C4-2B (cell line): Measurements from ENCODE around the gene RFX6.

Experiments used
- H3K27ac ChIP-seq: fragments of 450-650 bp; 2 replicates; pipeline ENCODE4 v1.5.1; 2017
- ZFX ChIP-seq: fragments of 450-650 bp; IDR thresholded peaks from 2 replicates; pipeline ENCODE4 v1.6.1; 2017
- TF ChIP-seq, protein P1 (sequence below): fragments of 450-650 bp; conservative IDR thresholded peaks from 2 replicates; pipeline ENCODE4 v1.5.1; 2017; ENCODE audit warnings: mild to moderate bottlenecking

Gene RFX6

DNA sequence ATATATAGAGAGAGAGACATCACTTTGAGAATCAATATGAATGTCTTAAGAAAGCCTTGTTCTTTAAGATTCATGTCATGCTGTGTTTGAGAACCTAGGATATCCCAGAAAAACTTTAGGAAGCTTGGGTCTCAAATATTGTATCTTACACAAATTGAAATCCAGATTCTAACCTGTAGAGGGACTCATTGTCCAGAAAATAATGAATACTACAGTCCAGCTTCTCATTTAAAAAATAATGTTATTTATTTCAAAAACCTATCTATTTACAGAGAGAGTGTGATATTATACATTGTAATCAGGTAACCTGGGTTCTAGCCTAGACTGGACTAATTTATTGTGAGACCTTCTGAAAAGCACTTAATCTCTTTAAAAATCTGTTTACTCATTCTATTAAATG, 4.2 kb downstream of the RFX6 start:
- no peak for TF ChIP-seq ZFX
- TF ChIP-seq, protein P1, sequence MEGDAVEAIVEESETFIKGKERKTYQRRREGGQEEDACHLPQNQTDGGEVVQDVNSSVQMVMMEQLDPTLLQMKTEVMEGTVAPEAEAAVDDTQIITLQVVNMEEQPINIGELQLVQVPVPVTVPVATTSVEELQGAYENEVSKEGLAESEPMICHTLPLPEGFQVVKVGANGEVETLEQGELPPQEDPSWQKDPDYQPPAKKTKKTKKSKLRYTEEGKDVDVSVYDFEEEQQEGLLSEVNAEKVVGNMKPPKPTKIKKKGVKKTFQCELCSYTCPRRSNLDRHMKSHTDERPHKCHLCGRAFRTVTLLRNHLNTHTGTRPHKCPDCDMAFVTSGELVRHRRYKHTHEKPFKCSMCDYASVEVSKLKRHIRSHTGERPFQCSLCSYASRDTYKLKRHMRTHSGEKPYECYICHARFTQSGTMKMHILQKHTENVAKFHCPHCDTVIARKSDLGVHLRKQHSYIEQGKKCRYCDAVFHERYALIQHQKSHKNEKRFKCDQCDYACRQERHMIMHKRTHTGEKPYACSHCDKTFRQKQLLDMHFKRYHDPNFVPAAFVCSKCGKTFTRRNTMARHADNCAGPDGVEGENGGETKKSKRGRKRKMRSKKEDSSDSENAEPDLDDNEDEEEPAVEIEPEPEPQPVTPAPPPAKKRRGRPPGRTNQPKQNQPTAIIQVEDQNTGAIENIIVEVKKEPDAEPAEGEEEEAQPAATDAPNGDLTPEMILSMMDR, result peak; percentile 48
- no peak overlapping the region for H3K27ac ChIP-seq

DNA sequence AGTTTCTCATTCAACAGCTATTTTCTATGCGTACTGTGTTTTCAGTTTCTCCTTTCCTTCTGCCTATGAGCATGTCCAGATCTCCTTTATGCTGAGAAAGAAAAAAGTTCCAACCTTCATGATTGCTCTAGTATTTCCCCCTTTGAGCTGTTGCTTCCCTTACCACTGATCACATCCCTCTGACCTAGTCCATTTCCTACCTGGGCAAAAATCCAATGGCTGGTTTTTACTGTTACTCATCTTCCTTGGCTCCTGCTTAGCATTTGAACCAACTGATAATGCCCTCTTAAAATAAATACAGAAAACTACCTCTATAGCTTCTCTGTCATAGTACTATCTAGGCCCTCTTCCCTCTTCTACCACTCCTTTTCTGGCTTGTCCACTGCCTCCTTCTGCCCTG, 6.0 kb downstream of the RFX6 start:
- no peak overlapping the region for H3K27ac ChIP-seq
- no peak for TF ChIP-seq ZFX
- TF ChIP-seq, protein P1, result no peak

DNA sequence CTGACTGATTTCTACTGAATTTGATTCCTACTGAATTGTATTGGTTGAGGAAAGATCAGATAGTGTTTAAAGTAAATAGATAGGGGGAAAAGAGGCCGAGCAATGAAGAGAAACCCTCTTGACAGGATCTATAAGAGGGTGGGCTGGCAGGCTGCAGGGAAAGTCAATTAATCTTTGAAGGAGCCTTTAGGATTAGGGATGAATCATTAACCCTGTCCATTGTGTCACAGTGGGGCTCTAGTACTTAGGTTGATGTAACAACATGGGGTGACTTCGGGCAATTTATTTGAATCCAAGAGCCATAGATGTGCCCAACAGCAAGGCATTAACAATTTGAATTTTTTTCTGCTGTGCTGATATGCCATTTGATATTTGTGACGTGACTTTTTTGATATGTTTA, 7.5 kb downstream of the RFX6 start:
- TF ChIP-seq, protein P1, result no peak
- TF ChIP-seq ZFX, result no peak
- H3K27ac ChIP-seq, result no peak overlapping the region

DNA sequence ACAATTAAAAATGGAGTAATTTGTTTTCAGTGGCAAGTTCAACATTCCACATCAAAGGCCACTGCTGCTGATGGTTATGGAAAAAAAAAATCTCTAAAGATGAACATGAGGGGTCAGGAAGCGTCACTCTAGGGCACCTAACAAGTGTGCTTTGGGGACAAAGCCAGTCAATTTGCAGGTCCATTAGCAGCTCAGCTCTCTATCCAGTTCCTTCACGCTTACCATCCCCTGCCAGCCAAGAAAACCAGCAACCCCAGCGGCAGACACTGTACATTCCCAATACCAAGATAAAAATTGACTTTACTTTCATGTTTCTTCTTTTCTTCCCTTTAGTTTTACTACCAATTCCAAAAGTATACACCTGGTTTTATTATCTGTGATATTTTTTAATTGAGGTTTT, 10.1 kb downstream of the RFX6 start:
- H3K27ac ChIP-seq, result no peak overlapping the region
- TF ChIP-seq, protein P1, result no peak
- no peak for TF ChIP-seq ZFX

DNA sequence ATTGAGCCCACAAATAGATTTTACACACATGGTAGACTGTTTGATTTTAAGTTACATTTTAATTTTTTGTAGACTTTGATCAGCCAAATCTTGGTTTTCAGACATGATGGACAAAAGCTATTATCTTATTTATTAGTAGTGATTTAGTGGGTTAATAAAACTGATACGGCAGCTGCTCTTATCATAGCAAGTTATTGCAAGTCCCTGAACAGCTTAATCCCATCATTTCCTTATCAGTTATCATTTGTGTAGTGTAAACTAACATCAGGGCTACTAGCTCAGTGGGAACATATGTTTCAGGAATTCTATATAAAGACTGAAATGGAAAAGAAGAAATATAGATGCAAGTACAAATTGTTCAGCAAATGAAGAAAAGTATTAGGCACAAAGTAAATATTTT, 10.9 kb downstream of the RFX6 start:
- H3K27ac ChIP-seq, result no peak overlapping the region
- TF ChIP-seq, protein P1, result no peak
- no peak for TF ChIP-seq ZFX

DNA sequence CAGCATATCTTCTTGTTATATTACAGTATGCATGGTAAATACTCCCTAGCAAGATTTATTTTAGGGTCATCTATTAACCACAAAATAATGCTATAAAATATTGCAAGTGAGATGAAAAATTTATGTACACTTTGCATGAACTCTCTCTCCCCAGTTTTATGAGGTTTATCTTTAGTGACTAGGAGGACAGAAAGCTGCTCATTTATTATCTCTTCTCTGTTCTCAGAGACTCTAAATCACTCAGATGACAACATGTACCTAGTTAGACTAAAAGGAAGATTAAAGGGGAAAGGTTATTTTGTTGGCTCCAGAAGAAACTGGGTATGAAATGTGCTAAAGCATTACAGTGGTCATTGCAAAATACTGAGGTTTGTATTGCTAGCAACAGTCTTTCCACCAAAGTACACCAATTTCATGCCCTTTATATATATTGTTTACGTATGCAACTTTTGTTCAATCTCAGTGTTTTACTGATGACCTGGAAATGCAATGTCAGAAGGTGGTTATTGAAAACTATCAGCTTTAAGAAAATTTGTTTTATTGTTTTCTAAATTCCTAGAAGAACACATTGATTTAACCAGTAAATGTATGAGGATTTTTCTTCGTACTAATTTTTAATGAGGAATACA, 11.8 kb downstream of the RFX6 start:
- TF ChIP-seq ZFX, result no peak
- TF ChIP-seq, protein P1, result no peak
- no peak overlapping the region for H3K27ac ChIP-seq

DNA sequence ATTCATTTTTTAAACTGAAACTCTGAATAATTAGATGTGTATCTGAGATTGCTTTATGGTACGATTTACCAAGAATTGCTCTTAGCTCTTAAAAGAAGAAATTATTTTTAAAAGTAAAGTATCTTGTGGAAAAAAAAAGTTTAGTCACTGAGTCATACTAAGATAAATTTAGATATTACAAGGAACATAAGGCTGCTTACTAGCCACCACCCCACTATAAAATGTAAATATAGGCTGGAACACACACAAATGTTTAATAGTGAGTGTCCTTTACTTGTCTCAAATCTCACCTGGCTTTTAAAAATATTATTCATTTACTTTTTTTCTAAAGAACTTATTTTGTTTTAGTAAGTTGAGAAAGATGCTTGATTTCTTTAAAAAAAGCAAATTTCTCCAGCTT, 17.6 kb downstream of the RFX6 start:
- TF ChIP-seq, protein P1, result no peak
- TF ChIP-seq ZFX, result no peak
- no peak overlapping the region for H3K27ac ChIP-seq
